K562 (cell line): Measurements from ENCODE around the gene IFNAR2. TPM values are rescaled to one million over a fixed set of nuclear protein-coding genes. Genes with fewer than 3 reads are reported as not detected.

Experiments
- BHLHE40 ChIP-seq: IDR thresholded peaks from 2 replicates; pipeline ENCODE4 v1.6.1; 2011; ENCODE audit warnings: low read length, improper control_type of control experiment
- CBFB ChIP-seq: sonication (generic); formaldehyde crosslinking; IDR thresholded peaks from 2 replicates; pipeline ENCODE4 v1.4.0; 2020; ENCODE audit warnings: mild to moderate bottlenecking, missing genetic modification reagents
- CBX3 ChIP-seq, 2 experiments: IDR thresholded peaks; 1 replicate in 1 of 2; 2 replicates in 1 of 2; pipeline ENCODE4 v1.6.1; 2012; ENCODE audit warnings: inconsistent platforms in 2 of 2, low read length in 2 of 2, borderline replicate concordance in 1 of 2, control low read depth in 1 of 2
- CTCF ChIP-seq, 3 experiments: IDR thresholded peaks in 2 of 3; conservative IDR thresholded peaks in 1 of 3; 2 replicates each; pipeline ENCODE4 v1.5.1; 2011 to 2012; ENCODE audit warnings: low read length in 3 of 3, mild to moderate bottlenecking in 3 of 3, control low read depth in 2 of 3, improper control_type of control experiment in 1 of 3, inconsistent platforms in 1 of 3, low read depth in 1 of 3, mixed read lengths in 1 of 3, moderate library complexity in 1 of 3; ENCODE audit not compliant: insufficient read depth in 2 of 3
- HMGXB4 ChIP-seq: sonication (generic); formaldehyde crosslinking; IDR thresholded peaks from 2 replicates; pipeline ENCODE4 v1.8.1; 2023; ENCODE audit warnings: mild to moderate bottlenecking, missing genetic modification reagents
- IRF1 ChIP-seq: sonication (generic); formaldehyde crosslinking; IDR thresholded peaks from 2 replicates; pipeline ENCODE4 v1.8.0; 2022; ENCODE audit warnings: missing genetic modification reagents, mild to moderate bottlenecking, borderline replicate concordance
- JUND ChIP-seq, 2 experiments: IDR thresholded peaks; 2 replicates in 1 of 2; 3 replicates in 1 of 2; pipeline ENCODE4 v1.6.1; 2011; ENCODE audit warnings: borderline replicate concordance in 2 of 2, low read depth in 2 of 2, low read length in 2 of 2, improper control_type of control experiment in 1 of 2, missing biosample characterization in 1 of 2, missing genetic modification characterization in 1 of 2, missing genetic modification reagents in 1 of 2
- MEIS2 ChIP-seq: fragments of 450-650 bp; IDR thresholded peaks from 2 replicates; pipeline ENCODE4 v1.6.1; 2014; ENCODE audit warnings: mild to moderate bottlenecking; ENCODE audit not compliant: partially characterized antibody
- MIER1 ChIP-seq: fragments of 450-650 bp; IDR thresholded peaks from 2 replicates; pipeline ENCODE4 v1.6.1; 2016; ENCODE audit warnings: antibody characterized with exemption, mild to moderate bottlenecking, low read depth
- NELFE ChIP-seq: IDR thresholded peaks from 2 replicates; pipeline ENCODE4 v1.6.1; 2011; ENCODE audit warnings: mild to moderate bottlenecking; ENCODE audit not compliant: insufficient read depth, insufficient read length
- NFIX ChIP-seq: fragments of 250-450 bp; sonication (Bioruptor Pico); IDR thresholded peaks from 2 replicates; pipeline ENCODE4 v1.4.0; 2020; ENCODE audit warnings: low read depth, mild to moderate bottlenecking, moderate library complexity
- PTRF ChIP-seq: fragments of 450-650 bp; IDR thresholded peaks from 2 replicates; pipeline ENCODE4 v1.6.1; 2016; ENCODE audit warnings: mild to moderate bottlenecking, missing genetic modification characterization, missing compliant biosample characterization
- RB1 ChIP-seq: fragments of 450-650 bp; IDR thresholded peaks from 2 replicates; pipeline ENCODE4 v1.6.1; 2017; ENCODE audit warnings: low read depth, mild to moderate bottlenecking
- SAFB ChIP-seq: fragments of 200-400 bp; formaldehyde crosslinking; IDR thresholded peaks from 2 replicates; pipeline ENCODE4 v1.6.1; 2017; ENCODE audit warnings: low read depth, low read length, borderline replicate concordance
- SMAD2 ChIP-seq: fragments of 150-350 bp; IDR thresholded peaks from 2 replicates; pipeline ENCODE4 v1.6.1; 2014; ENCODE audit warnings: low read depth, mild to moderate bottlenecking, low read length
- ZNF311 ChIP-seq: fragments of 250-450 bp; sonication (Bioruptor Pico); IDR thresholded peaks from 2 replicates; pipeline ENCODE4 v1.4.0; 2020; ENCODE audit warnings: mild to moderate bottlenecking, moderate library complexity
- ZNF384 ChIP-seq: IDR thresholded peaks from 2 replicates; pipeline ENCODE4 v1.6.1; 2012; ENCODE audit warnings: low read depth, low read length, improper control_type of control experiment
- ZNF551 ChIP-seq: fragments of 250-450 bp; sonication (Bioruptor Pico); IDR thresholded peaks from 2 replicates; pipeline ENCODE4 v1.5.0; 2021; ENCODE audit warnings: mild to moderate bottlenecking, moderate library complexity
- polyA plus RNA-seq, 8 experiments: library from polyadenylated mRNA; depleted of rRNA in 4 of 8; stranded (reverse) in 5 of 8; unstranded in 3 of 8; fragments of >200 nt; fragmentation: Nextera tagmentation in 2 of 8; fragmentation: Illumina TruSeq in 1 of 8; extraction: Ambion mirVana in 2 of 8; extraction: Trizol in 1 of 8; gene quantifications; 2 replicates each; pipeline versions ENCODE4 v1.2.1 to v1.2.3, GENCODE V29; 2011 to 2014; ENCODE audit warnings: inconsistent platforms in 1 of 8, missing spikeins in 1 of 8
- total RNA-seq, 7 experiments: library from RNA; depleted of rRNA in 6 of 7; stranded (reverse); fragments of >200 nt in 6 of 7; fragmentation: Illumina TruSeq in 2 of 7; extraction: Trizol in 2 of 7; gene quantifications; 2 replicates each; pipeline versions ENCODE4 v1.2.1 to v1.2.3, GENCODE V29; 2011 to 2021; ENCODE audit warnings: low replicate concordance in 1 of 7
- TF ChIP-seq, protein P1 (sequence below): fragments of 450-650 bp; IDR thresholded peaks from 2 replicates; pipeline ENCODE4 v1.6.1; 2016
- TF ChIP-seq, protein P2 (sequence below): fragments of 250-450 bp; sonication (Bioruptor Pico); IDR thresholded peaks from 2 replicates; pipeline ENCODE4 v1.5.0; 2020; ENCODE audit warnings: mild to moderate bottlenecking

Gene IFNAR2
- total and polyA plus RNA-seq, 9 of the 15 experiments (the other 6 are each of a cell fraction or from before 2014, with no cell fraction given), result 1.7 to 48.3 (median 8.4) TPM

- no peak for TF ChIP-seq NELFE
- no peak for TF ChIP-seq RB1
- TF ChIP-seq MIER1, result no peak
- TF ChIP-seq BHLHE40, result no peak
- peak; percentile 60 for TF ChIP-seq MEIS2
- TF ChIP-seq CBFB (CRISPR knock-in tag), result no peak
- TF ChIP-seq ZNF551 (CRISPR knock-in tag), result no peak
- TF ChIP-seq ZNF384, result no peak
- TF ChIP-seq CBX3 (IDR thresholded peaks at IDR 0.05; ENCODE audit: borderline replicate concordance in 1 of 2, low read length in 2 of 2), result no peak
- no peak; the same call in 1 of the 2 replicates for TF ChIP-seq PTRF (tag)
- TF ChIP-seq SAFB, result no peak
- TF ChIP-seq IRF1 (CRISPR knock-in tag), result no peak
- no peak for TF ChIP-seq HMGXB4
- TF ChIP-seq, protein P1, sequence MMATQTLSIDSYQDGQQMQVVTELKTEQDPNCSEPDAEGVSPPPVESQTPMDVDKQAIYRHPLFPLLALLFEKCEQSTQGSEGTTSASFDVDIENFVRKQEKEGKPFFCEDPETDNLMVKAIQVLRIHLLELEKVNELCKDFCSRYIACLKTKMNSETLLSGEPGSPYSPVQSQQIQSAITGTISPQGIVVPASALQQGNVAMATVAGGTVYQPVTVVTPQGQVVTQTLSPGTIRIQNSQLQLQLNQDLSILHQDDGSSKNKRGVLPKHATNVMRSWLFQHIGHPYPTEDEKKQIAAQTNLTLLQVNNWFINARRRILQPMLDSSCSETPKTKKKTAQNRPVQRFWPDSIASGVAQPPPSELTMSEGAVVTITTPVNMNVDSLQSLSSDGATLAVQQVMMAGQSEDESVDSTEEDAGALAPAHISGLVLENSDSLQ, result 0 out of 2 replicates have a peak, but pooled peaks have one; percentile 14
- peak; percentile 62 for TF ChIP-seq ZNF311
- 0 out of 2 replicates have a peak, but pooled peaks have one; percentile 6 for TF ChIP-seq JUND (IDR thresholded peaks at IDR 0.05; ENCODE audit: borderline replicate concordance, low read depth, low read length)
- TF ChIP-seq JUND (tag; IDR thresholded peaks at IDR 0.05; ENCODE audit: borderline replicate concordance, low read depth, low read length), result no peak; the same call in 1 of the 3 replicates
- TF ChIP-seq NFIX, result no peak
- no peak for TF ChIP-seq SMAD2
- TF ChIP-seq CTCF (IDR thresholded peaks at IDR 0.05 in 2 of 3, conservative IDR thresholded peaks at IDR 0.05 in 1 of 3; ENCODE audit: insufficient read depth in 2 of 3, low read depth in 1 of 3, low read length in 3 of 3), result no peak
- TF ChIP-seq, protein P2, sequence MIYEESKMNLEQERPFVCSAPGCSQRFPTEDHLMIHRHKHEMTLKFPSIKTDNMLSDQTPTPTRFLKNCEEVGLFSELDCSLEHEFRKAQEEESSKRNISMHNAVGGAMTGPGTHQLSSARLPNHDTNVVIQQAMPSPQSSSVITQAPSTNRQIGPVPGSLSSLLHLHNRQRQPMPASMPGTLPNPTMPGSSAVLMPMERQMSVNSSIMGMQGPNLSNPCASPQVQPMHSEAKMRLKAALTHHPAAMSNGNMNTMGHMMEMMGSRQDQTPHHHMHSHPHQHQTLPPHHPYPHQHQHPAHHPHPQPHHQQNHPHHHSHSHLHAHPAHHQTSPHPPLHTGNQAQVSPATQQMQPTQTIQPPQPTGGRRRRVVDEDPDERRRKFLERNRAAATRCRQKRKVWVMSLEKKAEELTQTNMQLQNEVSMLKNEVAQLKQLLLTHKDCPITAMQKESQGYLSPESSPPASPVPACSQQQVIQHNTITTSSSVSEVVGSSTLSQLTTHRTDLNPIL (CRISPR knock-in tag), result no peak
Measured at GRCh38 chr21:33212159-33212851, 17.4 kb upstream of the IFNAR2 start (continued).
